ENCODE results near the gene ADH4. TPM values are rescaled to one million over a fixed set of nuclear protein-coding genes. Genes with fewer than 3 reads are reported as not detected.

Gene ADH4
- total RNA-seq, 2 experiments from 2014 or later = not detected

DNA sequence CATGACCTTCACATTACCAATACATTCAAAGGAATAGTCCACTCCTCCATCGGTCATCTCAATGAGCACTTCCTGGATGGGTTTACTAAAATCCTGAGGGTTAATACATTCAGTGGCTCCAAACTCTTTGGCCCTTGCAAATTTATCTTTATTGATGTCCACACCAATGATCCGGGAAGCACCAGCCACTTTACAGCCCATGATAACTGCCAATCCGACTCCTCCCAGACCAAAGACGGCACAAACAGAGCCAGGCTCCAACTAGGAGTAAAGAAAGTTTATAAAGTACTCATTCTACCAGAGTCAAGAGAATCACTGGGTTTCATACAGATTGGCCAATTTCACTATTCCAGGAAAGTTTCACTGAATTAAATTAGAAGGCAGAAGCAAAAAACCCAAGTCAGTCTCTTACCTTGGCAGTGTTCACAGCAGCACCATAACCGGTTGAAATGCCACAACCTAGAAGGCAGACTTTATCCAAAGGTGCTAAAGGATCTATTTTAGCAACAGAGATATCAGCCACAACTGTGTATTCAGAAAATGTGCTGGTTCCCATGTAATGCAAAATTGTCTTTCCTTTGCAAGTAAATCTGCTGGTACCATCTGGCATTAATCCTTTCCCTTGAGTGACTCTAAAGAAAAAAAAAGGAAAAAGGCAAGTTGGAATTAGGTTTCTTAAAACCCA is 67.7 kb downstream of the ADH4 start:
- ChIA-PET POLR2A (interaction anchor here (1.6 kb wide), 1 partner anchor 12 kb away, joined by 4 read pairs; the partner anchor contains the start of gene ADH5), CTCF (no interaction called here)
- Mint-ChIP-seq H3K27me3 (no peaks in the 10 kb centered on the region), H3K27ac (no peak overlapping the region), H3K9me3 (no peaks in the 10 kb centered on the region), H3K4me1 (ENCODE audit: low read depth) (no peaks in the 10 kb centered on the region), H3K36me3 (peaks cover 39% of the 10 kb centered on the region), H3K4me3 (no peak overlapping the region)
- no peak for DNase-seq
- intact Hi-C loops (cut with micrococcal nuclease) = no loop called here

DNA sequence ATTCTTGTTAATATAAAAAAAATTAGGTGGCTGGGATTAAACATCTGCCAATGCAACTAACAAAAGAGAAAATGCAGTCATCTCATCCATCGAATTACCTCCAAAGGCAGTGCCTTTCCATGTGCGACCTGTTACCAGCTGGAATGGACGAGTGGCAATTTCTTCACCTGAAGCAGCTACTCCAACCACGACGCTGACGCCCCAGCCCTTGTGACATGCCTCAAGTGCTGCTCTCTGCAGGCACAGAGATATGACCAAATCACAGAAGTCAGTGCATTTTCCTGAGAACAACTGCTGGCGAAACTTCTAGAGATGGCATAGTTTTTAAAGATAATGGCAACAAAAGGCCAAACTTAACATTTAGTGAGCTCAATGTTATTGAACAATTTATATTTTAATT is 69.3 kb downstream of the ADH4 start:
- no peak overlapping the region for H3K27ac Mint-ChIP-seq
- no peak overlapping the region for H3K4me3 Mint-ChIP-seq
- no peak for DNase-seq
- CTCF ChIA-PET = interaction anchor here (0.9 to 1.9 kb wide), 2 partner anchors 19 to 79 kb away, joined by 3 to 5 read pairs; partner anchors contain the start of gene METAP1
- H3K27me3 Mint-ChIP-seq = no peaks in the 10 kb centered on the region
- intact Hi-C loops (cut with micrococcal nuclease) = no loop called here
- H3K9me3 Mint-ChIP-seq = no peaks in the 10 kb centered on the region
- no peaks in the 10 kb centered on the region for H3K4me1 Mint-ChIP-seq (ENCODE audit: low read depth)
- peaks cover 39% of the 10 kb centered on the region for H3K36me3 Mint-ChIP-seq
- POLR2A ChIA-PET = interaction anchor here (1.6 kb wide), 1 partner anchor 14 kb away, joined by 4 read pairs; the partner anchor contains the start of gene ADH5

Other genes starting within 250 kb of the ADH4 start
- 100 to 1,000 TPM; 121 to 124 TPM for gene EIF4E, start 215.2 kb downstream of the ADH4 start, total RNA-seq
- 10 to 100 TPM; 60.7 to 61.1 TPM for gene METAP1, start 148.6 kb downstream of the ADH4 start, total RNA-seq
- 100 to 1,000 TPM; 112 to 119 TPM for gene ADH5, start 55.5 kb downstream of the ADH4 start, total RNA-seq
- gene ADH6, start 74.9 kb upstream of the ADH4 start, total RNA-seq = not detected
- not detected for gene ADH1A, start 146.7 kb upstream of the ADH4 start, total RNA-seq
- not detected for gene ADH1B, start 177.1 kb upstream of the ADH4 start, total RNA-seq
- not detected for gene ADH1C, start 208.4 kb upstream of the ADH4 start, total RNA-seq

Data from activated CD4-positive, alpha-beta memory T cell treated with anti-CD3 and anti-CD28 coated beads for 36 hours (primary cell).